CD8-positive, alpha-beta memory T cell (primary cell): ENCODE measurements around the gene RGP1. TPM values are rescaled to one million over a fixed set of nuclear protein-coding genes. Genes with fewer than 3 reads are reported as not detected.

Source experiments
- CTCF ChIA-PET: fragments of 350-600 bp; sonication (Branson Sonifier 250); formaldehyde crosslinking; loops from one replicate; lab custom pipeline; 2021; ENCODE audit warnings: antibody characterized with exemption; lab: Charles Lee
- POLR2A ChIA-PET: fragments of 350-600 bp; sonication (Branson Sonifier 250); formaldehyde crosslinking; loops from one replicate; lab custom pipeline; 2021; ENCODE audit warnings: antibody characterized with exemption; lab: Charles Lee
- DNase-seq, 5 donors: peaks; one replicate each; pipeline versions ENCODE4 v3.0.0 to v3.0.0-alpha.2; 2020 to 2022; ENCODE audit warnings: mixed read lengths in 1 of 5
- H3K27ac ChIP-seq: one replicate; pipeline ENCODE4 v1.7.0; 2013; ENCODE audit warnings: low read depth, mild to moderate bottlenecking, low read length, moderate library complexity
- H3K27me3 ChIP-seq: 2 replicates; pipeline ENCODE4 v1.7.0; 2013; ENCODE audit warnings: low read length, mild to moderate bottlenecking; ENCODE audit not compliant: insufficient read depth, poor library complexity, severe bottlenecking
- H3K36me3 ChIP-seq: 2 replicates; pipeline ENCODE4 v1.7.0; 2013; ENCODE audit warnings: mild to moderate bottlenecking, low read length, moderate library complexity; ENCODE audit not compliant: insufficient read depth
- H3K4me1 ChIP-seq: 2 replicates; pipeline ENCODE4 v1.7.0; 2013; ENCODE audit warnings: mild to moderate bottlenecking, low read length, moderate library complexity; ENCODE audit not compliant: insufficient read depth
- H3K4me3 ChIP-seq: 2 replicates; pipeline ENCODE4 v1.7.0; 2013; ENCODE audit warnings: mild to moderate bottlenecking, low read length
- H3K9me3 ChIP-seq: 2 replicates; pipeline ENCODE4 v1.7.0; 2013; ENCODE audit warnings: mild to moderate bottlenecking, low read length
- H3K27ac Mint-ChIP-seq, 8 donors: one replicate each; pipeline ENCODE4 v1.8.0; 2020 to 2021; ENCODE audit warnings: mixed read lengths in 8 of 8, mild to moderate bottlenecking in 6 of 8, inconsistent platforms in 3 of 8, moderate library complexity in 3 of 8
- H3K27me3 Mint-ChIP-seq, 2 donors: one replicate each; pipeline ENCODE4 v1.8.0; 2020 to 2021; ENCODE audit warnings: mixed read lengths in 2 of 2, mild to moderate bottlenecking in 1 of 2, moderate library complexity in 1 of 2
- H3K36me3 Mint-ChIP-seq, 3 donors: one replicate each; pipeline ENCODE4 v1.8.0; 2020 to 2021; ENCODE audit warnings: mixed read lengths in 3 of 3, inconsistent platforms in 1 of 3, mild to moderate bottlenecking in 1 of 3
- H3K4me1 Mint-ChIP-seq, 3 donors: one replicate each; pipeline ENCODE4 v1.8.0; 2020 to 2021; ENCODE audit warnings: mixed read lengths in 3 of 3, inconsistent platforms in 1 of 3, mild to moderate bottlenecking in 1 of 3
- H3K4me3 Mint-ChIP-seq, 7 donors: one replicate each; pipeline ENCODE4 v1.8.0; 2020 to 2021; ENCODE audit warnings: mixed read lengths in 7 of 7, mild to moderate bottlenecking in 6 of 7, moderate library complexity in 4 of 7, inconsistent platforms in 2 of 7
- H3K9me3 Mint-ChIP-seq, 5 donors: one replicate each; pipeline ENCODE4 v1.8.0; 2020 to 2022; ENCODE audit warnings: mixed read lengths in 5 of 5, mild to moderate bottlenecking in 3 of 5, moderate library complexity in 2 of 5, inconsistent platforms in 1 of 5
- polyA plus RNA-seq: library from polyadenylated mRNA; unstranded; fragments of 300-500 nt; fragmentation: Illumina TruSeq; gene quantifications from one replicate; pipeline ENCODE4 v1.2.3, GENCODE V29; 2021
- total RNA-seq, 2 experiments: library from RNA; stranded (reverse); gene quantifications; one replicate each; pipeline ENCODE4 v1.2.3, GENCODE V29; 2021

RGP1 gene
- total and polyA plus RNA-seq, 3 experiments from 2014 or later: 10.6 to 21.9 (median 19.9) TPM

GRCh38 chr9:35771943-35772342 is 22.9 kb downstream of the RGP1 start:
- Mint-ChIP-seq H3K9me3 (no peaks in the 10 kb centered on the region), H3K27me3 (no peaks in the 10 kb centered on the region), H3K4me1 (peaks cover 5 to 8% (median 5%) of the 10 kb centered on the region in 3 donors), H3K27ac (no peak overlapping the region), H3K36me3 (peaks cover 0 to 7% (median 0%) of the 10 kb centered on the region in 3 donors), H3K4me3 (no peak overlapping the region)
- POLR2A ChIA-PET: no interaction called here
- no peaks in the 10 kb centered on the region for H3K9me3 ChIP-seq
- CTCF ChIA-PET: interaction anchor here (1.4 to 2.8 kb wide), 2 partner anchors 15 to 18 kb away, joined by 4 to 8 read pairs; no protein-coding TSS in a partner anchor
- H3K27ac ChIP-seq: no peak overlapping the region
- no peak overlapping the region for H3K4me3 ChIP-seq
- H3K4me1 ChIP-seq: no peaks in the 10 kb centered on the region
- no peaks in the 10 kb centered on the region for H3K27me3 ChIP-seq
- H3K36me3 ChIP-seq: no peaks in the 10 kb centered on the region
- DNase-seq: no peak

- H3K4me3 Mint-ChIP-seq: no peak overlapping the region
- H3K27me3 Mint-ChIP-seq: no peaks in the 10 kb centered on the region
- no peaks in the 10 kb centered on the region for H3K9me3 ChIP-seq
- H3K4me3 ChIP-seq: no peak overlapping the region
- H3K36me3 Mint-ChIP-seq: peaks cover 0 to 15% (median 6%) of the 10 kb centered on the region in 3 donors
- H3K4me1 Mint-ChIP-seq: peaks cover 0 to 7% (median 2%) of the 10 kb centered on the region in 3 donors
- CTCF ChIA-PET: interaction anchor here (0.7 to 1.4 kb wide), 4 partner anchors 9 to 23 kb away, joined by 3 to 5 read pairs (median 3); no protein-coding TSS in a partner anchor
- peak overlapping the region in 2 of 8 donors; percentile 58 to 61 for H3K27ac Mint-ChIP-seq
- no peak for DNase-seq
- no peaks in the 10 kb centered on the region for H3K4me1 ChIP-seq
- H3K9me3 Mint-ChIP-seq: no peaks in the 10 kb centered on the region
- no peak overlapping the region for H3K27ac ChIP-seq
- no peaks in the 10 kb centered on the region for H3K36me3 ChIP-seq
- no peaks in the 10 kb centered on the region for H3K27me3 ChIP-seq
- POLR2A ChIA-PET: no interaction called here
Measured at GRCh38 chr9:35774907-35775635, 26.0 kb downstream of the RGP1 start.

GRCh38 chr9:35776018-35776417 is 26.9 kb downstream of the RGP1 start:
- H3K4me1 Mint-ChIP-seq: peaks cover 0 to 7% (median 2%) of the 10 kb centered on the region in 3 donors
- Histone ChIP-seq H3K36me3 (no peaks in the 10 kb centered on the region), H3K27me3 (no peaks in the 10 kb centered on the region), H3K9me3 (no peaks in the 10 kb centered on the region), H3K27ac (no peak overlapping the region), H3K4me1 (no peaks in the 10 kb centered on the region), H3K4me3 (no peak overlapping the region)
- no peaks in the 10 kb centered on the region for H3K27me3 Mint-ChIP-seq
- peaks cover 0 to 19% (median 7%) of the 10 kb centered on the region in 3 donors for H3K36me3 Mint-ChIP-seq
- POLR2A ChIA-PET: interaction anchor here (0.6 to 0.7 kb wide), 2 partner anchors 25 to 1928 kb away, joined by 5 read pairs; no protein-coding TSS in a partner anchor
- no peak for DNase-seq
- H3K4me3 Mint-ChIP-seq: no peak overlapping the region
- H3K27ac Mint-ChIP-seq: peak overlapping the region in 3 of 8 donors; percentile 52 to 90 (median 61)
- CTCF ChIA-PET: interaction anchor here (1.1 to 1.4 kb wide), 2 partner anchors 15 to 24 kb away, joined by 3 to 5 read pairs; no protein-coding TSS in a partner anchor
- H3K9me3 Mint-ChIP-seq: no peaks in the 10 kb centered on the region

GRCh38 chr9:35778496-35778895 is 29.4 kb downstream of the RGP1 start:
- Mint-ChIP-seq H3K4me1 (peaks cover 0 to 7% (median 2%) of the 10 kb centered on the region in 3 donors), H3K36me3 (peaks cover 4 to 21% (median 11%) of the 10 kb centered on the region in 3 donors), H3K4me3 (no peak overlapping the region), H3K27me3 (no peaks in the 10 kb centered on the region), H3K27ac (peak overlapping the region in 1 of 8 donors; percentile 14), H3K9me3 (peaks cover 0 to 2% (median 0%) of the 10 kb centered on the region in 5 donors)
- H3K9me3 ChIP-seq: no peaks in the 10 kb centered on the region
- H3K36me3 ChIP-seq: no peaks in the 10 kb centered on the region
- CTCF ChIA-PET: interaction anchor here (0.7 to 0.8 kb wide), 2 partner anchors 10 to 12 kb away, joined by 3 read pairs; no protein-coding TSS in a partner anchor
- no peak for DNase-seq
- H3K4me1 ChIP-seq: no peaks in the 10 kb centered on the region
- POLR2A ChIA-PET: no interaction called here
- no peak overlapping the region for H3K27ac ChIP-seq
- H3K27me3 ChIP-seq: no peaks in the 10 kb centered on the region
- H3K4me3 ChIP-seq: no peak overlapping the region

DNA sequence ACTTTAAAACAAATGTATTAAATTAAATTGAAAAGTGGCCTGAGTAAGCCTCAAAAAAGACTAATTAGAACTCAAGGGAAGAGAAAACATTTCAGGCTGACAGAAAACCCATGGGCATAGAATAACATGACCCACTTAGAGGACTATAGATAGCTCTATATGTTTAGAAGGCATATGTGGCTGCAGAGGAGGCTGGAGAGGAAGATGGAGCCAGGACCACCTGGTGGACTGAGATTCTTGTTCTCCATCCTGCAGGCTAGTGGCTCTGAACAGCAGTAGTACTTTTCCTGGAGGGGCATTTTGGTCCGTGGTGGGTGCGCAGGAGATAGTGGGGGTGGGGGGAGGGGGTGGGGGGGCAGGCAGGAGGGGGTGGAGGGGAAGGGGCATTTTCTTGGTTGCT is 32.0 kb downstream of the RGP1 start:
- POLR2A ChIA-PET: no interaction called here
- peak overlapping the region in 2 of 8 donors; percentile 54 to 58 for H3K27ac Mint-ChIP-seq

GRCh38 chr9:35783418-35783817 is 34.3 kb downstream of the RGP1 start:
- no peaks in the 10 kb centered on the region for H3K4me1 ChIP-seq
- CTCF ChIA-PET: no interaction called here
- POLR2A ChIA-PET: no interaction called here

More for the DNA sequence above, 32.0 kb downstream of the RGP1 start:
- DNase-seq: no peak
- Mint-ChIP-seq H3K9me3 (peaks cover 0 to 2% (median 0%) of the 10 kb centered on the region in 5 donors), H3K4me3 (no peak overlapping the region), H3K27me3 (no peaks in the 10 kb centered on the region), H3K36me3 (peaks cover 11 to 35% (median 14%) of the 10 kb centered on the region in 3 donors), H3K4me1 (peaks cover 0 to 7% (median 2%) of the 10 kb centered on the region in 3 donors)
- H3K27me3 ChIP-seq: no peaks in the 10 kb centered on the region
- no peaks in the 10 kb centered on the region for H3K9me3 ChIP-seq
- no peak overlapping the region for H3K27ac ChIP-seq
- no peaks in the 10 kb centered on the region for H3K4me1 ChIP-seq
- peaks cover 7% of the 10 kb centered on the region for H3K36me3 ChIP-seq
- CTCF ChIA-PET: interaction anchor here (2.6 kb wide), 1 partner anchor 9 kb away, joined by 14 read pairs; no protein-coding TSS in a partner anchor
- no peak overlapping the region for H3K4me3 ChIP-seq

DNA sequence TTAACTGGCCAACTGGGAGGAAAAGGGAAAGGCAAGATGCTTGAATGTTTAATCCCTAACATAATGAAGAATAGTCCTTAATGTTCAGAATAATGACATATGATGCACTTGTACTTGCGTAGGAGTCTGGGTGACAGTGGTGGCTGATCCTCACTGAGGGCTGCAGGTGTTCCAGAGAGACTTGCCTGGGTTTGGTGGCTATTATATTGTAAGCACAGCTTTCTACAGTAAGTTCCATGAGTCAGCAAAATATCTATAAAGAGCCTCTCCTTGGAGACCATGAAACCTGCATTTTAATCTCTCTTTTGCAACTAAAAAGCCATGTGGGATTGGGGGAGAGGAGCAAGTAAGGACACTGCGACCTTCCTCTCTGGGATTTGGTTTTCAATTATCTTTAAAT is 40.5 kb downstream of the RGP1 start:
- Histone ChIP-seq H3K27ac (no peak overlapping the region), H3K4me3 (no peak overlapping the region), H3K4me1 (no peaks in the 10 kb centered on the region), H3K9me3 (no peaks in the 10 kb centered on the region), H3K27me3 (no peaks in the 10 kb centered on the region), H3K36me3 (peaks cover 19% of the 10 kb centered on the region)
- ChIA-PET POLR2A (no interaction called here), CTCF (interaction anchor here (0.6 to 4.0 kb wide), 27 partner anchors 8 to 178 kb away, joined by 3 to 50 read pairs (median 5); partner anchors contain the start of genes CCDC107, GBA2, HINT2 and RGP1)
- Mint-ChIP-seq H3K4me1 (peaks cover 7 to 8% (median 7%) of the 10 kb centered on the region in 3 donors), H3K27ac (peak overlapping the region in 1 of 8 donors; percentile 73), H3K36me3 (peaks cover 0 to 41% (median 7%) of the 10 kb centered on the region in 3 donors), H3K9me3 (no peaks in the 10 kb centered on the region), H3K27me3 (no peaks in the 10 kb centered on the region), H3K4me3 (no peak overlapping the region)
- no peak for DNase-seq

More at GRCh38 chr9:35783418-35783817, 34.3 kb downstream of the RGP1 start:
- H3K4me3 ChIP-seq: no peak overlapping the region
- H3K4me3 Mint-ChIP-seq: no peak overlapping the region
- H3K36me3 Mint-ChIP-seq: peaks cover 11 to 42% (median 17%) of the 10 kb centered on the region in 3 donors
- H3K27ac ChIP-seq: no peak overlapping the region
- peaks cover 0 to 3% (median 1%) of the 10 kb centered on the region in 3 donors for H3K4me1 Mint-ChIP-seq
- no peaks in the 10 kb centered on the region for H3K27me3 Mint-ChIP-seq
- H3K27me3 ChIP-seq: no peaks in the 10 kb centered on the region
- H3K27ac Mint-ChIP-seq: peak overlapping the region in 1 of 8 donors; percentile 32
- no peaks in the 10 kb centered on the region for H3K9me3 ChIP-seq
- peaks cover 12% of the 10 kb centered on the region for H3K36me3 ChIP-seq
- H3K9me3 Mint-ChIP-seq: peaks cover 0 to 2% (median 0%) of the 10 kb centered on the region in 5 donors
- no peak for DNase-seq
